SKM-1 (cell line): ENCODE measurements around the gene USP1.

Source experiments
- DNase-seq: peaks from one replicate; lab custom pipeline; 2025; ENCODE audit not compliant: unreplicated experiment; lab: John Stamatoyannopoulos, UW

Gene USP1

DNA sequence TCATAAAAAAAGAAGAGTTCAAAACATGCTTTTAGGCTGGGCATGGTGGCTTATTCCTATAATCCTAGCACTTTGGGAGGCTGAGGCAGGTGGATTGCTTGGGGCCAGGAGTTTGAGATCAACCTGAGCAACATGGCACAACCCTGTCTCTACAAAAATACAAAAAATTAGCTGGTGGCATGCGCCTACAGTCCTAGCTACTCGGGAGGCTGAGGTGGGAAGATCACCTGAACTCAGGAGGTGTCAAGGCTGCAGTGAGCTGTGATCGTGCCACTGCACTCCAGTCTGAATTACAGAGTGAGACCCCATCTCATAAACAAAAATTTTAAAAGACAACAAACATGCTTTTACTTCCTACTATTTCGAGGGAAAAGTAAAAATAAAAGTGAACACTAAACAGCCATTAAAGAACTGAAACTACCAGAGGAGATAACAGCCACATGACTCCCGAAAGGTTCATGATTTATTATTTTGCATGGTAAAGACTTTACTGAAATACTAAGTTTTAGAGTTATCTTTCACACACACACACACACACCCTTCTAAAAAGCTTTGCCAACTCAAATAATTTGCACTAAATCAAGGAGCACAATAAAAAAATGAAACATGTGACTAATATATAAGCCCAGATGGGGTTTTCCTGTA, 48.1 kb downstream of the USP1 start:
- DNase-seq, result no peak

DNA sequence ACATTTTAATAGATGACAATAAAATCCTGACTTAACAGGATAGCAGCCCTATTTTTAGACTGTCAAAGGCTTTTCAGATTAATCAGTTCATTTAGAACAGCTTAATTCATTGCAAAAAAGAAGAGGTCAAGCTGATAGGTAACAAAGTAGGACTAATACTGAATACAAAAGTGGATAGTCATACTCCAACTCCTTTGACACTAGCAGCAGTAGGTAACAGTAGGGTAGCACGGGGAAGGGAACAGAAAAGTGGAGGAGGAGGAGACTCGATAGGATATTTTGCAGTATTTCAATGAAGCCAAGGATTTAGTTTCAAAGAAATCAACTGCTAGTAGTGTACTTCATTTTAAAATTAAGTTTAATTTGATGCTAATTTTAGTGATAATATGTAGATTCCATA, 51.1 kb downstream of the USP1 start:
- no peak for DNase-seq

DNA sequence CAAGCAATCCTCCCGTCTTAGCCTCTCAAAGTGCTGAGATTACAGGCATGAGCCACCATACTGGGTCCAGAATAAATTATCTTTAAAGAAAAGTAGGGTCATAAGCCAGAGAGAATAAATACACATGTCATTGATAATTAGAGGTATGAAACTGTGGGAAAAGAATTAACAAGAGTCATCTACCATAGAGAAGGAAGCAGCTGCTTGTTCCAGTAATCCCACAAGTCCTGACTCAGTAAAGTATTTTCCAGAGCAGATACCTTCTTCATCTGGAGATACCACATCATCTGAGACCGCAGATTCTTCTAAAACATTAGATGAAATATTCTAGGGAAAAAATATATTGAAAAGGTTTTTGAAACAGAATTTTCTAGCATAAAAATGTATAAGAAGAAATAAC, 55.7 kb downstream of the USP1 start:
- no peak for DNase-seq

DNA sequence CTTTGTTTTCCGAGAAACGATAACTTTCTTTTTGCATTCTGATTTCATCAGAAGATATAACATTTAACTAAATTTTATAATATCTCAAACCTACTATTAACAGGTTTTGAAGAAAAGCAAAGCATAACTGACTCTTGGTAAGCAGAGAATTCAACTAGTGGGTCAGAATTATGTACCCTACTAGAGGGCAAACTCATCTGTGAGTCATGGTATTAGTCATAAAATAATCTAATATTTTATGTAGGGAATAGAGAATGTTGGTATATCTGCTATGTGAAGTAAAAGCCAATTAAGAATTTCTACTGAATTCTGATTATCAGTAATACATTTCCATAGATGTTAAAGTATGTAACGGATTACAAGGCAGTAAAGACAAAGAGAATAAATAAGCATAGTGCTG, 56.8 kb downstream of the USP1 start:
- DNase-seq, result no peak

DNA sequence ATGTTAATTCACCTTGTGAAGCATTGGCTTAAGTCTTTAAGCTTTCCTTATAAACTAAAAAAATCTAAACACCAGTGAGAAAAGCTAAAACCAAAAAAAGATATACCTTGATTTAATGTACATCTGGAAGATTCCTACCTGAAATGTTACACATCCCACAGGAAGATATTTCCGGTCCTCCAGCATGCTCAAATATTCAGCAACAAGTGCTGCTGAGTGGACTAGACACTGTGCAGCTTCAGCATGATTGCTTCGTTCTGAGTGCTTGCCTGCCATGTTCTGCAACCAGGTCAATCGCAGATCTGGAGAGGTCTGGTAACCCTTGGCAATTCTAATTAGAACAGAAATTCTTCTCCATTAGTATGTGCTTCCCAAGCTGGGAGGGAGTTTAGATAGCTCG, 57.3 kb downstream of the USP1 start:
- DNase-seq, result no peak

DNA sequence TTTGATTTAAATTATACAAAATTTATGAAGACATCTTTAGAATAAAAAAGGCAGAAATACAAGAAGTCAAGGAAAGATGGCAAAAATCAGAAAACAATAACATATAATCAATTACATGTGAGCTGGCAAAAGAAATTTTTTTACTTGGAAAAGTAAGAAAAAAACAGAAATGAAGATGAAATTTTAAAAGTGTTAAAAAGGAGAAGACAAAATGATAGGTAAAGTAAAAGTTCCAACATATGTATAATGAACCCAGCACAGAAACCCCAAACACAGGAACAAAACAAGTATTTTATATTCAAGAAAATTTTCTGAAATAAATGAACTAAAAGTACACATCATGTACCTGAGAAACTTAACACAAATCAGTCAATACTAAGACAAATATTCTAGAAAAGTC, 63.4 kb downstream of the USP1 start:
- no peak for DNase-seq
